ENCODE measurements around the gene TTC28. TPM values are rescaled to one million over a fixed set of nuclear protein-coding genes. Genes with fewer than 3 reads are reported as not detected.

Gene TTC28
- total and polyA plus RNA-seq, 7 donors = 0.23 to 102 (median 46.1) TPM

- no peak for TF ChIP-seq POLR2A (IDR thresholded peaks at IDR 0.05)
- intact Hi-C loops (cut with DNase I) = no loop called here
- DNase-seq = no peak
- WGBS, 2 donors = 97 to 98% methylated on average over 6 of the region's 6 CpGs
- peaks cover 0 to 52% (median 13%) of the 10 kb centered on the region in 4 donors for H3K36me3 ChIP-seq
- no peaks in the 10 kb centered on the region for H3K27me3 ChIP-seq
- H3K27ac ChIP-seq = no peak overlapping the region
- no peaks in the 10 kb centered on the region for H3K4me1 ChIP-seq
- H3K9me3 ChIP-seq = no peaks in the 10 kb centered on the region
- no peak overlapping the region for H3K4me3 ChIP-seq
Observed at GRCh38 chr22:27999876-28000275, 679.8 kb downstream of the TTC28 start.

- Histone ChIP-seq H3K9me3 (no peaks in the 10 kb centered on the region), H3K27me3 (no peaks in the 10 kb centered on the region), H3K36me3 (peaks cover 0 to 61% (median 13%) of the 10 kb centered on the region in 4 donors), H3K4me3 (no peak overlapping the region), H3K4me1 (no peaks in the 10 kb centered on the region), H3K27ac (no peak overlapping the region)
- TF ChIP-seq POLR2AphosphoS5 (IDR thresholded peaks at IDR 0.05) = no peak
- no peak for TF ChIP-seq POLR2A (IDR thresholded peaks at IDR 0.05)
- no peak for TF ChIP-seq CTCF (IDR thresholded peaks at IDR 0.05)
- no peak for TF ChIP-seq EP300 (IDR thresholded peaks at IDR 0.05)
- peak; percentile 62 for DNase-seq
- intact Hi-C loops (cut with DNase I) = no loop called here
- WGBS, 2 donors = 96 to 97% methylated on average over 40 of the region's 40 CpGs
Observed at GRCh38 chr22:27998511-27999410, 680.9 kb downstream of the TTC28 start.

GRCh38 chr22:27997538-27997937, 682.1 kb downstream of the TTC28 start:
- no peaks in the 10 kb centered on the region for H3K9me3 ChIP-seq
- TF ChIP-seq POLR2A (IDR thresholded peaks at IDR 0.05) = no peak
- TF ChIP-seq EP300 (IDR thresholded peaks at IDR 0.05) = no peak
- TF ChIP-seq CTCF (IDR thresholded peaks at IDR 0.05) = no peak
- no peak for TF ChIP-seq POLR2AphosphoS5 (IDR thresholded peaks at IDR 0.05)
- no peaks in the 10 kb centered on the region for H3K4me1 ChIP-seq
- 92 to 96% methylated on average over 4 of the region's 4 CpGs for WGBS, 2 donors
- peak; percentile 45 for DNase-seq
- H3K27me3 ChIP-seq = no peaks in the 10 kb centered on the region
- peaks cover 0 to 72% (median 13%) of the 10 kb centered on the region in 4 donors for H3K36me3 ChIP-seq
- no peak overlapping the region for H3K27ac ChIP-seq
- intact Hi-C loops (cut with DNase I) = no loop called here
- H3K4me3 ChIP-seq = no peak overlapping the region

- peak; percentile 35 for DNase-seq
- Histone ChIP-seq H3K27ac (no peak overlapping the region), H3K36me3 (peaks cover 0 to 78% (median 16%) of the 10 kb centered on the region in 4 donors), H3K4me1 (no peaks in the 10 kb centered on the region), H3K4me3 (no peak overlapping the region), H3K9me3 (no peaks in the 10 kb centered on the region), H3K27me3 (no peaks in the 10 kb centered on the region)
- TF ChIP-seq EP300 (IDR thresholded peaks at IDR 0.05) (no peak), CTCF (IDR thresholded peaks at IDR 0.05) (no peak), POLR2A (IDR thresholded peaks at IDR 0.05) (no peak), POLR2AphosphoS5 (IDR thresholded peaks at IDR 0.05) (no peak)
- intact Hi-C loops (cut with DNase I) = no loop called here
- WGBS, 2 donors = 92 to 95% methylated on average over 7 of the region's 7 CpGs
Observed at GRCh38 chr22:27996981-27997380, 682.7 kb downstream of the TTC28 start.

- H3K9me3 ChIP-seq = no peaks in the 10 kb centered on the region
- H3K36me3 ChIP-seq = peaks cover 0 to 81% (median 17%) of the 10 kb centered on the region in 4 donors
- TF ChIP-seq EP300 (IDR thresholded peaks at IDR 0.05) = no peak
- TF ChIP-seq POLR2A (IDR thresholded peaks at IDR 0.05) = no peak
- no peak for TF ChIP-seq POLR2AphosphoS5 (IDR thresholded peaks at IDR 0.05)
- TF ChIP-seq CTCF (IDR thresholded peaks at IDR 0.05) = no peak
- H3K4me1 ChIP-seq = peaks cover 0 to 2% (median under 1%) of the 10 kb centered on the region in 4 donors
- DNase-seq = peak; percentile 54
- H3K27me3 ChIP-seq = no peaks in the 10 kb centered on the region
- H3K4me3 ChIP-seq = no peak overlapping the region
- WGBS, 2 donors = 93 to 96% methylated on average over 6 of the region's 6 CpGs
- H3K27ac ChIP-seq = no peak overlapping the region
- intact Hi-C loops (cut with DNase I) = no loop called here
Observed at GRCh38 chr22:27996529-27996925, 683.1 kb downstream of the TTC28 start.

Data from sigmoid colon (tissue), 7 donors.